NCI-H1105 (cell line): ENCODE data around the gene SRPX2.
"Not testable (repeated sequence)": the region's sequence is repeated elsewhere in the genome, so short reads cannot be mapped to it uniquely, and the experiment has no call there.

Source experiments
- DNase-seq: peaks from one replicate; lab custom pipeline; 2025; lab: John Stamatoyannopoulos, UW

SRPX2 gene

GRCh38 chrX:100700809-100701208 lies 56.8 kb downstream of the SRPX2 start:
- DNase-seq = no peak

- no peak for DNase-seq
These were observed 60.7 kb downstream of the SRPX2 start for GRCh38 chrX:100704581-100705203.

GRCh38 chrX:100710816-100711215 lies 66.8 kb downstream of the SRPX2 start:
- DNase-seq = no peak

GRCh38 chrX:100717363-100717762 lies 73.4 kb downstream of the SRPX2 start:
- DNase-seq = peak; percentile 46

GRCh38 chrX:100719139-100719538 lies 75.1 kb downstream of the SRPX2 start:
- no peak for DNase-seq

GRCh38 chrX:100720301-100720700 lies 76.3 kb downstream of the SRPX2 start:
- no peak for DNase-seq

GRCh38 chrX:100721328-100721727 lies 77.3 kb downstream of the SRPX2 start:
- no peak for DNase-seq

GRCh38 chrX:100724006-100724405 lies 80.0 kb downstream of the SRPX2 start:
- not testable (repeated sequence) for DNase-seq
